Measurements from ENCODE around the gene HDGFL2.

Gene HDGFL2
- total RNA-seq, result 26.2 to 34.2 (median 30.8) reads per million in 4 donors

GRCh38 chr19:4472174-4472974 lies at the start of gene HDGFL2:
TSS of gene HDGFL2 (plus strand) at chr19:4472297. CDS start at chr19:4472351, 54 bp downstream.
- DNase-seq, result no peak

DNA sequence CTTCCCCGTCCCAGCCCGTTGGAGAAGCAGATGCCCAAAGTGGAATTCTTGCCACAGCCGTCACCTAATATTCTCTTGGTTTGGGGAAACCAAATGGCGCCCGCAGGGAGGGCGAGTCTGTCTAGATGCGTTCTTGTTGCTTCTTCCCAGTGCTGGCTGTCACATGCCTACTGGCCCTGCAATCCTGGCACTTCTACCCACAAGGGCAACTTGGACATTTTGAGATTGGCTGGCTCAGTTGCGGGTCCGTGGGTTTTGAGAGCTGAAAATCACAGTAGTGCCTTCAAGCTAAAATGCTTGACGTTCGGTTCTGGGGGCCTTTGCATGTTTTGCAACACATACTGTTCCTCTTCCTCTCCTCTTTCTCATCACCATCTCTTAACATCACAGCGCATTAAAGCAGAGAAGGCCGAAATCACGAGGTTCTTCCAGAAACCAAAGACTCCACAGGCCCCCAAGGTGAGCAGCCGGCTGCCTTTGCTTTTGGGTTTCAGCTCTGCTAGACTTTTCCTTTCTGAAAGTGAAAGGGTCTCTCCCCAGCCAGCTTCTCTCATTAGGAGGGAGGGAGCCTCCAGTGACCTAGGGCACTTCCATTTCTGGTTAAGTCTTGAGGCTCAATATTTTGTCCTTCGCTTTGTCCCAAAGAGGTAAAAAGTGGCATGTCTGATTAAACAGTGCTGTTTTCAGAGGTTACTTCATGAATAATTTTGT lies 48.5 kb upstream of the HDGFL2 start:
- no peak for DNase-seq

DNA sequence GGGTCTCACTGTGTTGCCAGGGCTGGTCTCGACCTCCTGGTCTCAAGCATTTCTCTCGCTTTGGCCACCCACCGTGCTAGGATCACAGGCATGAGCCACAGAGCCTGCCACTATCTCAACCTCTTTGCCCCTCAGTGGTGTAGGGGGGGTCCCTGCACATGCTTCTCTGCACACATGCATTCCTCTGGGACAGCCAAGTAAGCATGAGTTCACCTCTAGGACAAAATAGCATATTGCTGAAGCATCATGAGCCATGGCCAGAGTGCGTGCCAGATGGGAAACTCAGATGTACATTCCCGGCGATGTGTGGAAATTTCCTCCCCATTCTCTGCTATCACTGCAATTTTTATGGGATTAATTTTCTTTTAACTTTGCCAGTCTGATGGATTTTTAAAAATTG lies 46.6 kb upstream of the HDGFL2 start:
- no peak for DNase-seq

GRCh38 chr19:4428326-4428975 lies 43.6 kb upstream of the HDGFL2 start:
- no peak for DNase-seq

- no peak for DNase-seq
These were observed 42.8 kb upstream of the HDGFL2 start for GRCh38 chr19:4429256-4429655.

- no peak for DNase-seq
These were observed 42.3 kb upstream of the HDGFL2 start for GRCh38 chr19:4429771-4430171.

DNA sequence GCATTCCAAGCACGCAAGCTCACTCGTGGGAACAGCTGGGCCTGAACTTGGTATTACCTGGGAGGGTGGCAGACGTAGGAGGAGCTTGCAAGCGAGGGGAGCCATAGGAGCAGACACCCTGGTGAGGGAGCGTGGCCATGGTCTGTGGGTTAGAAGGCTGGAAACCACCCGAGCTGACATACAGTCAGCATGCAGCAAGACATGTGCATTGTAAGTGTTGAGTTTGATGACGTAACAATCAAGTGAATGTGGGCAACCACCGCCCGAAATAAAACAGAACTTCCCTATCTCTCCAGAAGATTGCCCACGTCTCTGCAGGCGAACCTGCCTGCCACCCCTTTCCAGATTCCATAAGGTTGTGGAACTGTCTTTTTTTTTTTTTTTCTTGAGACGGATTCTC lies 41.3 kb upstream of the HDGFL2 start:
- DNase-seq, result no peak

DNA sequence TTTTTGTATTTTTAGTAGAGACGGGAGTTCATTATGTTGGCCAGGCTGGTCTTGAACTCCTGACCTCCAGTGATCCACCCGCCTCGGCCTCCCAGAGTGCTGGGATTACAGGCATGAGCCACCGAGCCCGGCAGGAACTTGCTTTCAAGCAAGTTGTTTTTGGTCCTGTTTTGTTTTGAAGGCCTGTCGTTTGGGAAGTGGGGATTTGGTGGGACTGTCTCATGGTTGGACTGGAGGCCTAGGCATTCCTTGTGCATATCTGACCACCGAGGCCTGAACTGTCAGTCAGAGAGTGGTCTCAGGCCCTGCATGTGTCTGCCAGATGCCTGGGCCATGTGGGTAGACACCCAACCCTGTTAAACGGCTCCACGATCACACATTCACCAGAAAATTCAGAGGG lies 40.8 kb upstream of the HDGFL2 start:
- no peak for DNase-seq

- no peak for DNase-seq
These were observed 40.1 kb upstream of the HDGFL2 start for GRCh38 chr19:4431808-4432674.

- no peak for DNase-seq
These were observed 39.1 kb upstream of the HDGFL2 start for GRCh38 chr19:4432918-4433506.

DNA sequence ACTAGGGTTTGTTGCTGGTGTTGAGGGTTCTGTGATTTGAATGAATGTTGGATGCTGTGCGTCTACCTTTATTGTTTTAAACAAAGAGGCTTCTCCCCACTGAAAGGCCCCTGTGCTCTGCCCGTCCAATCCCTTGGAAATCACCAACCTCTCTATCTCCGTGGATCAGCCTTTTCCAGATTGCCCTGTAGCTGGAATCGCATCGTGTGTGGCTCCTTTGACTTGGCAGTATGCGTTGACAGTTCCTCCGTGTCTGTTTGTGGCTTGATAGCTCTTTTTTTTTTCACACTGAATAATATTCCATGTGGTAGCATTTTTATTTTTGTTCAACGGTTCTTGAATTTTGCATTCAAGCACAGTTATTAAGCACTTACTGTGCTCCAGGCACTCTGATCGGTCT lies 37.7 kb upstream of the HDGFL2 start:
- DNase-seq, result no peak

- DNase-seq, result no peak
These were observed 35.9 kb upstream of the HDGFL2 start for GRCh38 chr19:4436231-4436630.

- DNase-seq, result no peak
These were observed 35.0 kb upstream of the HDGFL2 start for GRCh38 chr19:4437103-4437502.

- DNase-seq, result no peak
These were observed 32.9 kb upstream of the HDGFL2 start for GRCh38 chr19:4439243-4439642.

DNA sequence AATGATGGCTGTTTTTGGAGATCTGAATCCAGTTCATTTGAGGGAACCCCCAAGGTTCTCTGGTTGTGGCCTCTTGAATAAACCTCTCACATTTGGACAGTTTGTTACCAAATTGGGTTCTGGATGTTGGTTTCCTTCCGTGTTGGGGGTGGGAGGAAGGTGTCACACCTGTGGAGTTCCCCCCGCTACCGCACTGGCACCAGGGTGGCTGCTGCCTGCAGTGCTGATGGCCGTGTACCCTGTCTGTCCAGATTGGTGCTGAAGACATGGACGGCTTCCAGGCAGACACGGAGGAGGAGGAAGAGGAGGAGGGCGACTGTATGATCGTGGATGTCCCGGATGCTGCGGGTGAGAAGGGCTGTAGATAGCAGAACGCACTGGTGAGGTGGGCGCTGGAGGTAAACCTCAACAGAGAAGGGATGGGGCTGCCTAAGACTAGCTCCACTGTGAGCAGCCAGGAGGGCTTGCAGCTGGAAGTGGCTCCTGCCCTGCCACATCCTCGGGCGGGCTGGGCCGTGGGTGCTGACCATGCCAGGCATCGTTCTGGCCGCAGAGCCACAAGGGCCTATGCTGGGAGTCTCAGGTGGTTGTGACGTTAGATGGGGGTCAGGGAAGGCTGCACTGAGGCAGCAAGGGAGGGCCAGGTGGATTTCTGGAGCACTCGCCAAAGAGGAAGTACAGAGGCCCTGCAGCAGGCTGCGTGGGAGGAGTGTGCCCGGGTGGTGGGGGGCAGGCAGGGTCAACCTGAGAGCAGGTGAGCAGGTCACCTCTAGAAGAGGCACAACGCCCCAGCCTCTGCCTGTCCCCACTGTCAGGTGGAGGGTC lies 29.9 kb upstream of the HDGFL2 start:
- no peak for DNase-seq

DNA sequence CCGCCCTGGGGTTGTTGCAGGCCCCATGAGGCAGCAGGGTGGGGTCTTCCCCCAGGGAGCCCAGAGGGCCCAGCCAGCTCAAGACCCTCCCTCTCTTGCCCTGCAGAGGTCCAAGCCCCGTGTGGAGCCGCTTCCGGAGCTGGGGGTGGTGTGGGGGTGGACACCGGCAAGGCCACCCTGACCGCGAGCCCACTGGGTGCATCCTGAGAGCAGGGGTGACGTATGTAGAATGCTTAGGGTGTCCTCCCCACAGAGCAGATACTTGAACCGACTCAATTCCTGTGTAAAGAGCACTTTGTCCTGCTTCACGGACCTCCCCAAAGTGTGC lies 29.3 kb upstream of the HDGFL2 start:
- DNase-seq, result no peak

GRCh38 chr19:4443188-4443587 lies 28.9 kb upstream of the HDGFL2 start:
- no peak for DNase-seq

GRCh38 chr19:4443966-4444764 lies 27.9 kb upstream of the HDGFL2 start:
- DNase-seq, result no peak

- DNase-seq, result no peak
These were observed 27.0 kb upstream of the HDGFL2 start for GRCh38 chr19:4444765-4445741.
